Measurements from ENCODE around the gene THSD7B.
A peak's percentile ranks its signal among the peaks of the same experiment; 100 is the strongest.
"Not testable (repeated sequence)": the region's sequence is repeated elsewhere in the genome, so short reads cannot be mapped to it uniquely, and the experiment has no call there.

The THSD7B gene

DNA sequence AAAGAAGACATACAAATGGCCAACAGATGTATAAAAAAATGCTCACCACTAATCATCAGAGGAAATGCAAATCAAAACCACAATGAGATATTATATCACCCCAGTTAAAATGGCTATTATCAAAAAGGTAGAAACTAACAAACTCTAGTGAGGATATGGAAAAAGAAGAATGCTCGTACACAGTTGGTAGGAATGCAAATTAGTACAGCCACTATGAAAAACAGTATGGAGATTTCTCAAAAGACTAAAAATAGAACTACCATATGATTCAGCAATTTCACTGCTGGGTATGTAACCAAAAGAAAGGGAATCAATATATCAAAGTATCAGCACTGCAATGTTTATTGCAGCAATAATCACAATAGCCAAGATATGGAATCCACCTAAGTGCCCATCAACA lies 679.6 kb downstream of the THSD7B start:
- DNase-seq: no peak

DNA sequence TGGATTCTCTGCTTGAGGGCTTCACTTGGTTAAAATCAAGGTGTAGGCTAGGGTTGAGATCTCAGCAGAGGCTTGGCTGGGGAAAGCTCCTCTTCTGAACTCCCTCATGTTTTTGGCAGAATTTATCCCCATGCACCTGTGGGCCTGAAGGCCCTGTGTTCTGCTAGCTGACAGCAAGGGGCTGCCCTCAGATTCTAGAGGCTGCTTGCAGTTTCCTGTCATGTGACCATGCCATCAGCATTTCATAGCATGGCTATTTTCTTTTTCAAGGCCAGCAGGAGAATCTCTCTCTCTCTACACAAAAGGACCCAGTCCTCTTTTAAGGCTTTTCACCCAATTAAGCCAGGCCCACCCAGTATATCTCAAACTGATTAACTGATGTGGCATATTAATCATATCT lies 684.1 kb downstream of the THSD7B start:
- DNase-seq: no peak

DNA sequence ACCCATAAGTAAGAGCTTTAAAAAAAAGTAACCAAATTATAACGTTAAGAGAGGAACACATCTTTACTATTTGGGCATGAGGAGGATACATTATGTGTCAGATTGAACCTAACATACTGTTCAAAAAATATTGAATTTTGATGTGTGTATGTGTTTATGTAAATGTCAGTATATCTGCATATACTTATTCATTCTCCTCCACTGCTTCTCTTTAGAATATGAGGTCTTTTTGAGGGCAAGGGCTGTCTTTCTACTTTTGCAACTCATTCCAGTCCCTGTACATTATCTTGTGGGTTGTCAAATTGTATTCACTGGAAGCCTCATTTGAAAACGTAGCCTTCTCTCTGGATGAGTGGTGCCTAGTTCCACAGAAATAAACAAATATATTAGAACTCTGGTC lies 689.5 kb downstream of the THSD7B start:
- DNase-seq: no peak

DNA sequence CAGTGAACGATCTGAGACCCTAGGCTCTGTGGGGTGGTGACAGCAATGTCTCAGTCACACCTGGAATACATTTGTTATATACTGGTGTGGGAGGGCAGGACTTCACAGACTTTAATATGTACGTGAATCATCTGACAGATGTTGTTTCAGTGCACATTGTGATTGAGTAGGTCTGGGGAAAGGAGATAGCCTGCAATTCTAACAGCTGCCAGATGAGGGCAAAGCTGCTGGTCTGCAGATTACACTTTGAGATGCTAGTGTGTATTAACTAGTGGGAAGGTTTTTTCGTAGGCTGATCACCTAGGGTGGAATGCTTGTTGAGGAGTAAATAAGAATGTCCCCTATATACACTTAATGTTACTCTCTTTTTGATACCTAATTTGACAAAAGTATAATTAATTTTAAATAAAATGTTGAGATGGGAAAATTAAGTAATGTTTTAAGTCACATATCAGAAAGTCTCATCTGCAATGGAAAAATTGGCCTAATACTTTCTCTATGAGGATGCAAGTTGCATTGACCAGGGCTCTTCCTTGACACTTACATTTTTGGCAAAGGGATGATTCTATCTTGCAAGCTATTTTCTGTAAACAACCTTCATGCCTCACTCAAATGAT lies 702.0 kb downstream of the THSD7B start:
- DNase-seq: peak in 1 of 2 experiments; percentile 30

DNA sequence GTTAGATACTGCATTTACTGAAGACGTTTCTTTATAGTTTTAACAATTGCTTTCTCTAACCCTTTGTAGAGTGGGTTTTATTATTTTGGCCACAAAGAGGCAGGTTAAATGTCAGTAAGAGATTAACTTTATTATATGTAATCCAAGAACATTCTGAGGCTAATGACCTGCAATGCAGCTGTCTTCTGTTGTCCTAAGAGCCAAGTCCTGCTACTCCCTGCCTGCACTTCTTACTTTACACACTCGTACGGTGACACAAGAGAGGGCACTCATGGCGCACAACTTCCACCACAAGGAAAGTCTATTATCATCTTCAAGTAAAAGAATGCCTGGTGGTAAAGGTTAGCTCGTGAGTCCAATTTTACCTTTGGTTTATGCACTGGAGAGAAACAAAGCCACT lies 727.9 kb downstream of the THSD7B start:
- no peak for DNase-seq

DNA sequence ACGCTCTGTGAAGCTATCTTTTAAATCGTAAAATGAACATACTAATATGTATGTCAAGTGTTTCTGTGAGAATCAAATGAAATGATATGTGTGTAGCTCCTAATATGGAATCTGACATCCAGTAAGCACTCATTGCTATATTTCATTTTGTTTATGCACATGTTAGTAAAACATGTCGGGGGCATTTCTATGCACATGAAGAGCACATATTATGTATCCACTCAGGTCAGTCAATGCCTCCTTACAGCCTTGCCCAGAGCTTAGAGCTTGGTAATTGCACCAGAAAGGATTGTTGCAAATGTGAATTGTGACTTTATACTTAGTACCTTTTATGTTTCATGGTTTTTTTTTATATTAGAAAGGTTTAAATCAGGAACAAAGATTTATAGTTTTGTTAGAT lies 735.3 kb downstream of the THSD7B start:
- DNase-seq: no peak

GRCh38 chr2:137507237-137507636 lies 741.9 kb downstream of the THSD7B start:
- no peak for DNase-seq

DNA sequence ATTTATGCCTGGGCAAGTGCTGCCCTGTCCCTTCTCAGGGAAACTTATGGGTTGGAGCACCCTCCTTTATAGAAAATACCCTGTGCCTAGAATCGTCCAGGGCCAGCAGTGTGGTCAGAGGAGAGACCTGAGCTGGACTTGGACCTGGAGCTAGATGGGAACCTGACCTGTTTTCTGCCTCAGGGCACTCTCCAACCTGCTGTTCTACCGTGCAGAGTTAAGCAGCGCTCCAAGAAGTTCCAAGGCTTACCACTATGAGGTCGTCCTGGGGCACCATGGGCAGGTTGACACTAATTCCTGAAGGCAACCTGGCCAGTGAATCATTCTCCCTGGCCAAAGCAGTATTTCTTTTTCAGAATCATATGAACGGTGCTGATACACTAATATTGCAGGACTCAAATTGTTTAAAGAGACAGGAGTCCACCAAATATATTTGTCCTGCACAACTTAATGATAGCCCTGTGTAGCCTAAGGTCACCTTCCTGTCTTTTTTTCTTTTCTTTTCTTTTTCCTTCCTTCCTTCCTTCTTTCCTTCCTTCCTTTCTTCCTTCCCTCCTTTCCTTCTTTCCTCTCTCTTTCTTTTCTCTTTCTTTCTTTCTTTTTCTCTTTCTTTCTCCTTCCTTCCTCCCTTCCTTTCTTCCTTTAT lies 743.5 kb downstream of the THSD7B start:
- no peak for DNase-seq

GRCh38 chr2:137511526-137511925 lies 746.2 kb downstream of the THSD7B start:
- DNase-seq: no peak

DNA sequence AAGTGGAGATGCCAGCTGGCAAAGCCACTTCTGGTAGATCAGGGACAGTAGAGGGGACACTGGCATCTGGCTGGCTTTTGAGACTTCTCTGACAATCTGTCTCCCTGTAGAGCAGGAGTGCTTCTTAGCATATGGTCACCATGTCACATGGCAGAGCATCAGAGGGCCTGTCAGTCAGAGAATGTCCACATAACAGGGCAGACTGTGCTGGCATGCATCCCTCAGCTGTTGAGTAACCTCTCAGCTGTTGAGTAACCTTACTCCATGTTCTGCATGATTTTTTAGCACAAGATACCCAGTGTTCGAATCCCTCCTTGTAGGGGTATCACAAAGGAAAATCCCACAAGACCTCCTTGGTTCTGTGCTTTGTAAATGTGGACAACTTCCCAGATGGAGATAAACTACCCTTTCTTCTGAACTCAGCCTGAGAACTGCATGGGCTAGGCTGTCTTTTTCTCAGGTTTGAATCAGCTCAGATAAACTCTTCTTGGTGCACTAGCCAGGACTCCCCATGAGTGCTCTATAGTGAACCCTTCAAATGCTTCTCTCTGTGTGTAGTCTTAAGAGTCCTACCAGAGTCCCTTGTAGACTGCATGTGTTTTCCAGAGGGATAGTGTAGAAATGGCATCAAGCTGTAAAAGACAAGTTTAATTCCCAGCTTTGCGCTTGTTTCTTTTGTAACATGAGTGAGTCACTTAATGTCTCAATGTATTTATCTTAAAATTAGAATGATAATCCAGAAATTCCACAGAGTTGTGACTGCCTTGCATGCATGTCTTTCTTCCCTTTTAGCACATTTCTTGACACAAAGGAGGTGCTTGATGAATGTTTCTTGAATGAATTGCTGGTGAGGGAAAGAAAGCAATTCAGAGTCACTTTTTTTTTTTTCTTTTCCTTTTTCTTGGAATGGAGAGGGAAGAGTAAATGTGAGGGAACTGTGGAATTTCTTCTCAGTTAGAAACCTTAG lies 756.6 kb downstream of the THSD7B start:
- DNase-seq: no peak

GRCh38 chr2:137522620-137523011 lies 757.3 kb downstream of the THSD7B start:
- DNase-seq: no peak

GRCh38 chr2:137523931-137524330 lies 758.6 kb downstream of the THSD7B start:
- no peak for DNase-seq

- DNase-seq: no peak
These were observed 759.8 kb downstream of the THSD7B start for GRCh38 chr2:137525132-137525531.

DNA sequence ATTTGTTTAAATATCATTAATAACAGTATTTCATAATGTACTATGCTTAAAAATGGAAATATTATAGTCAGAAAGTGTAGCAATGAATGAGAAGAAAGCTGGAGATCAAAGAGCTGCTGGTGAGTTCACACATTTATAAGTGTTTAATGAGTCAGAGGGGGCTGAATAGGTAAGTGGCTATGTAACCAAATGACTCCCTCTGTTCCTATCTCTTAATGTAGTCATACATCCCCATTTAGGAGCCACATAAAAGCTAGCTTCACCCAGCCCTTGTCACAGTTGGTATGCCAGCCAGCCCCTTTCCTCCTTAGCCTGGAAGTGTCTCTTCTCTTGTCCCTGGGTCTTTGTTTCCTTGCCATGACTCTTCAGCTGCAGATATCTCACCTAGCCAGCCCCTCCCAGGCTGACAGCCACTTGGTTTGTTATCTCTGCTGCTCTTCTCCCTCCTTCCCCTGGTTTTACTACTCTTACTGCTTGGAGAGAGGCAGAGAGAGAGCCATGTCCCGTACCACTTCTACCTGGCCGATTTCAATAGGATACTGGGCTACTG lies 760.4 kb downstream of the THSD7B start:
- no peak for DNase-seq

GRCh38 chr2:137535897-137536296 lies 770.6 kb downstream of the THSD7B start:
- DNase-seq: no peak

- DNase-seq: no peak
These were observed 774.0 kb downstream of the THSD7B start for GRCh38 chr2:137539336-137539735.

DNA sequence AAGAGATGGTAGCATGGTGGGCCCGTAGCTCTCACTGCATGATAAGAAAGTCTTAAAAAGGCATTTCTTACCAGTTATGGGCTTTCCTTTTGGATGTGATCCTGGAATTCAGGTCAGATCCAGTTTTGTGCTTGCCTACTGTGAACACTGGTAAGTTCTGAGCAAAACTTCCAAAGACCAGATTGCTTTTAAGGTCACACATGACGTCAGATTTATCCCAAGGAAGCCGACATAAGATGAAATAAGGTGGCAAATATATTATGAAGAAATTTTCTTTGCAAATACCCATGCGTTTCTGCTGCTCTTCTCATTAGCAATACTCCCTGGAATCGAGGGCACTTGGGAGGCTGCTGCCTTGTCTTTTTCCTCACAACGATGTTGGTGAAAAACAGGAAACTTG lies 782.5 kb downstream of the THSD7B start:
- no peak for DNase-seq

DNA sequence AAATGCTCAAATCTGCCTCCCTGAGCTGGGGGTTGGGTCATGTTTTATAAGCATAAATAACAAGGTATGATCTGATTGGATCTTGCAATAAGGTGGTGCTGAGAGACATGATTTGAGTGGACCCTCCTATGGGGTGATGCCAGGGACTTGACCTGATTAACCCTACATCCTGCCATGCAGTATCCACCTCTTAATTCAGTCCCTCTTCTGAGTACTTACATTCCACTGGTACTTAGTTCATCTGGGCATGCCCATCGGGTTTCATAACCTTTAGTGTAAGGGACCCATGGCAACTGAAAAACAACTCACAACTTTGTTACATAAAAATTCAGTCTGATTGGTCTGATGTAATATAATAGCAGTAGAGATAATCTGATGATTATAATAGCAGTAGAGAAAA lies 801.0 kb downstream of the THSD7B start:
- DNase-seq: no peak

GRCh38 chr2:137570484-137570883 lies 805.1 kb downstream of the THSD7B start:
- no peak for DNase-seq

DNA sequence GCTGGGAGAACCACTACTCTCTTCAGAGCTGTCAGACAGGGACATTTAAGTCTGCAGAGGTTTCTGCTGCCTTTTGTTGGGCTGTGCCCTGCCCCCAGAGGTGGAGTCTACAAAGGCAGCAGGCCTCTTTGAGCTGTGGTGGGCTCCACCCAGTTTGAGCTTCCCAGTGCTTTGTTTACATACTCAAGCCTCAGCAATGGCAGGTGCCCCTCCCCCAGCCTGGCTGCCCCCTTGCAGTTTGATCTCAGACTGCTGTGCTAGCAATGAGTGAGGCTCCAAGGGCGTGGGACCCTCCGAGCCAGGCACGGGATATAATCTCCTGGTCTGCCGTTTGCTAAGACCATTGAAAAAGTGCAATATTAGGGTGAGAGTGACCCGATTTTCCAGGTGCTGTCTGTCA lies 822.5 kb downstream of the THSD7B start:
- DNase-seq: not testable (repeated sequence)

GRCh38 chr2:137588578-137588977 lies 823.2 kb downstream of the THSD7B start:
- DNase-seq: not testable (repeated sequence)

DNA sequence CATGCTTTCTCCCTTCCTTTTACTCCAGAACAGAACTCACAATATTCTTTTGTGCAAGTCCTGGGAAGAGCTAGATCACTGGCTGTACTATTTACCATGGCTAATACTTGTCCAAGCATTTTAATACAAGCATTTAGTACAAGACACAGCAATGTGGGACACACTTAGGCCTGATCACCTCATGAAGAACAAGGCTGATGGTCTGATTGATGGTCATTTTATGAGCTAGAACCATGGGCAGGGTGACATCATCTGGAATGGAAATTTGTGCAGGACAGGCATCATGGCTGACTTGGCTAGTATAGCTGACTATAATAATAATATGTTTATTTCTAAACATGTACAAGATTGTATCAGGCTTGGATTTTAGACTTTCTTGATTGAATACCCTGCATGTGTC lies 824.8 kb downstream of the THSD7B start:
- DNase-seq: no peak

- no peak for DNase-seq
These were observed 842.5 kb downstream of the THSD7B start for GRCh38 chr2:137607722-137608318.
